DMS114 treated with DMSO at 0.1 percent for 48 hours (cell line): ENCODE data around the gene CUL2.
A peak's percentile ranks its signal among the peaks of the same experiment; 100 is the strongest.
"Not testable (repeated sequence)": the region's sequence is repeated elsewhere in the genome, so short reads cannot be mapped to it uniquely, and the experiment has no call there.

Source experiments
- DNase-seq: peaks from one replicate; lab custom pipeline; 2025; ENCODE audit not compliant: unreplicated experiment; lab: John Stamatoyannopoulos, UW

Gene CUL2

GRCh38 chr10:34981844-34982243 lies 108.3 kb downstream of the CUL2 start:
- DNase-seq = no peak

GRCh38 chr10:34979938-34980337 lies 110.2 kb downstream of the CUL2 start:
- no peak for DNase-seq

GRCh38 chr10:34978080-34978479 lies 112.1 kb downstream of the CUL2 start:
- no peak for DNase-seq

- not testable (repeated sequence) for DNase-seq
Observed at GRCh38 chr10:34976380-34976910, 113.7 kb downstream of the CUL2 start.

- DNase-seq = not testable (repeated sequence)
Observed at GRCh38 chr10:34974364-34975065, 115.6 kb downstream of the CUL2 start.

GRCh38 chr10:34973757-34974156 lies 116.4 kb downstream of the CUL2 start:
- DNase-seq = not testable (repeated sequence)

GRCh38 chr10:34973121-34973520 lies 117.0 kb downstream of the CUL2 start:
- DNase-seq = not testable (repeated sequence)

- not testable (repeated sequence) for DNase-seq
Observed at GRCh38 chr10:34972591-34972990, 117.5 kb downstream of the CUL2 start.

- DNase-seq = not testable (repeated sequence)
Observed at GRCh38 chr10:34971606-34972334, 118.4 kb downstream of the CUL2 start.

GRCh38 chr10:34969171-34969570 lies 121.0 kb downstream of the CUL2 start:
- DNase-seq = no peak

GRCh38 chr10:34967335-34967880 lies 122.7 kb downstream of the CUL2 start:
- DNase-seq = no peak

- no peak for DNase-seq
Observed at GRCh38 chr10:34966451-34966850, 123.7 kb downstream of the CUL2 start.

GRCh38 chr10:34966040-34966439 lies 124.1 kb downstream of the CUL2 start:
- DNase-seq = no peak

GRCh38 chr10:34964166-34964800 lies 125.9 kb downstream of the CUL2 start:
- DNase-seq = no peak

- DNase-seq = no peak
Observed at GRCh38 chr10:34962866-34963265, 127.3 kb downstream of the CUL2 start.

GRCh38 chr10:34960983-34961382 lies 129.2 kb downstream of the CUL2 start:
- DNase-seq = peak; percentile 19

- no peak for DNase-seq
Observed at GRCh38 chr10:34959786-34960185, 130.4 kb downstream of the CUL2 start.

- DNase-seq = no peak
Observed at GRCh38 chr10:34959321-34959720, 130.8 kb downstream of the CUL2 start.
